HG03558 (cell line): ENCODE measurements around the gene G3BP1.
"Not testable (repeated sequence)": the region's sequence is repeated elsewhere in the genome, so short reads cannot be mapped to it uniquely, and the experiment has no call there.

Experiments used
- ATAC-seq: cut with Tn5 transposase; IDR thresholded peaks from one replicate; pipeline ENCODE4 v1.9.1; 2021; ENCODE audit warnings: moderate number of reproducible peaks; ENCODE audit not compliant: unreplicated experiment; ENCODE audit errors: extremely low read depth

G3BP1 gene

DNA sequence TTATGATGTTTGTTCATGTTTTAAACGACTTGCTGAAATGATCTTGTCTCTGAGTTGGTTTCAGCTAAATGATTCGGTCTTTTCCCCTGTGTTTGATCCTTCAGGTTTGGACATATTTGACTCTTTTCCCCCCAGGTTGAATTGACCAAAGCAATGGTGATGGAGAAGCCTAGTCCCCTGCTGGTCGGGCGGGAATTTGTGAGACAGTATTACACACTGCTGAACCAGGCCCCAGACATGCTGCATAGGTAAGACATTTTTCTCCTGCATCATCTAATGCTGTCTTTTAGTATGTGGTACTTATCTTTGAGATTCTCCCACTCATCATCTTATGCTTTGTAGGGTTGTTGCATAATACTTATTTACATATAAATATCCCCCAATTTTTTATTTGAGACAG lies 14.7 kb downstream of the G3BP1 start:
- no peak for ATAC-seq

DNA sequence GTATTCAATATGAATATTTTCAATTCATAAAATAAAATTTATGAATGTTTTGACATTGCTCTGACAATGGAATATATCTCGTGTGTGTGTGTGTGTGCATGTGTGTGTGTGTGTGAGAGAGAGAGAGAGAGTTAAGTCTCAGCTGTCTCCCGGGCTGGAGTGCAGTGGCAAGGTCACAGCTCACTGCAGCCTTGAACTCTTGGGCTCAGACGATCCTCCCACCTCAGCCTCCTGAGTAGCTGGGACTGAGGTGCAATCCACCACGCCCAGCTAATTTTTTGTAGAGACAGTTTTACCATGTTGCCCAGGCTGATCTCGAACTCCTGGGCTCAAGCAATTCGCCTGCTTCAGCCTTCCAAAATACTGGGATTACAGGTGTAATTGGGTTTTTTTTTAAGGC lies 16.1 kb downstream of the G3BP1 start:
- no peak for ATAC-seq

DNA sequence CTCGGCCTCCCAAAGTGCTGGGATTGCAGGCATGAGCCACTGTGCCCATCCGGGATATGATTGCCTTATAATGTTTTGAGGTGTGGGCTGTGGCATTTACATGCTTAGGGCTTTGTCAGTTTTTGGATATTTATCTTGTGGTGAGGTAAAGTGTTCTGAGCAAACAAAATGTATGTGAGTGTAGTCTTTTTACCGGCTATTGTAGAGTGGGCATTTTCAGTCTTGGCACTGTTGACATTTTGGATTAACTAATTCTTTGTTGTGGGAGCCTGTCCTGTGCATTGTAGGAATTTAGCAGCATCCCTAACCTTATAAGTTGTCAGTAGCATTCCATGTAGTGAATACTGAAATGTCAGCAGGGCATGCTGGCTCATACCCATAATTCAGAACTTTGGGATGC lies 21.6 kb downstream of the G3BP1 start:
- ATAC-seq: no peak

DNA sequence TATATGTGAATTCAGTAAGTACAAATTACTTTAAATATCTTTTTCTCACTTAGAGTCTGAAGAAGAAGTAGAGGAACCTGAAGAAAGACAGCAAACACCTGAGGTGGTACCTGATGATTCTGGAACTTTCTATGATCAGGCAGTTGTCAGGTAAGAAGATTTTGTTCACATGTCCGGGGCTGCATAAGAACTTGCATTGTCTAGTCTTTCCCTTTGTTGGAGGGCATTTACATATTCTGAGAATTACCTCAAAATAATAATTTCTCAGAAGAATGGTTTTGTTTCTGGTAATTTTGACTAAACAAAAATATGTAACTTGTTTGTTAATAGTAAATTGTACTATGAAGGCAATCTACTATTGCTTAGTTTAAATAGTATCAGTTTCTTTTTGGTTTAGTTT lies 23.7 kb downstream of the G3BP1 start:
- ATAC-seq: no peak

DNA sequence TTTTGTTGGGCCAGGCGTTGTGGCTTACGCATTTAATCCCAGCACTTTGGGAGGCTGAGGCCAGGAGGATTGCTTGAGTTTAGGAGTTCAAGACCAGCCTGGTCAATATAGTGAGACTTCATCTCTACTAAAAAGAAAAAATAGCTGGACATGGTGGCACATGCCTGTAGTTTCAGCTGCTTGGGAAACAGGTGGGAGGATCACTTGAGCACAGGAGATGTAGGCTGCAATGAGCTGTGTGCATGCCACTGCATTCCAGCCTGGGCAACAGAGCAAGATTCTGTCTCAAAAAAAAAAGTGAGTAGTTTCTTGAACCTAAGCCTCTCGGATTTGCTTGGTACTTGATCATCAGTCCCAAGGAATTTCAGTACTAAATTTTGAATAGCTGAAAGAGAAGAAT lies 26.9 kb downstream of the G3BP1 start:
- no peak for ATAC-seq

DNA sequence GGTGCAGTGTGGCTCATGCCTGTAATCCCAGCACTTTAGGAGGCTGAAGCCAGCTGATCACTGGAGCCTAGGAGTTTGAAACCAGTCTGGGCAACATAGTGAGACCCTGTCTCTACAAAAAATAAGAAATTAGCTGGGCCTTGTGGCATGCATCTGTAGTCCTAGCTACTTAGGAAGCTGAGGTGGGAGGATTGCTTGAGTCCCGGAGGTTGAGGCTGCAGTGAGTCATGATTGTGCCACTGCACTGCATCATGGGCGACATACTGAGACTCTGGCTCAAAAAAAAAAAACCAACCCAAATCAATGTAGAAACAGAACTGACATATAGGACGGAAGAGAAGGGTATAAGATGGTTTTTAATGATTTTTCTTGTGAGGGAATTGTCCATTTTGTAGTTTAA lies 27.7 kb downstream of the G3BP1 start:
- no peak for ATAC-seq

DNA sequence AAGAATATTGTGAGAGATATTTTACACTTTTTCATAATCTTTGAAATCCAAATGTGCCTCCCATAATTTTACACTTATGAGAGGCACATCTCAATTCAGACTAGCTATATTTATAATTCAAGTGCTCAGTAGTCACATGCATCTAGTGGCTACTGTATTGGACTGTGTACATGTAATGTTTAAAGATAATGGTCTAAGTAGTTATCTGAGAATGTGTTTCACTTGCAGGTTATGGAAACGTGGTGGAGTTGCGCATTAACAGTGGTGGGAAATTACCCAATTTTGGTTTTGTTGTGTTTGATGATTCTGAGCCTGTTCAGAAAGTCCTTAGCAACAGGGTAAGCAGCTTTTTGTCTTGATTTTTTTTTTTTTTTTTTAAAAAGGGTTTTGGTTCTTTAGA lies 28.8 kb downstream of the G3BP1 start:
- no peak for ATAC-seq

DNA sequence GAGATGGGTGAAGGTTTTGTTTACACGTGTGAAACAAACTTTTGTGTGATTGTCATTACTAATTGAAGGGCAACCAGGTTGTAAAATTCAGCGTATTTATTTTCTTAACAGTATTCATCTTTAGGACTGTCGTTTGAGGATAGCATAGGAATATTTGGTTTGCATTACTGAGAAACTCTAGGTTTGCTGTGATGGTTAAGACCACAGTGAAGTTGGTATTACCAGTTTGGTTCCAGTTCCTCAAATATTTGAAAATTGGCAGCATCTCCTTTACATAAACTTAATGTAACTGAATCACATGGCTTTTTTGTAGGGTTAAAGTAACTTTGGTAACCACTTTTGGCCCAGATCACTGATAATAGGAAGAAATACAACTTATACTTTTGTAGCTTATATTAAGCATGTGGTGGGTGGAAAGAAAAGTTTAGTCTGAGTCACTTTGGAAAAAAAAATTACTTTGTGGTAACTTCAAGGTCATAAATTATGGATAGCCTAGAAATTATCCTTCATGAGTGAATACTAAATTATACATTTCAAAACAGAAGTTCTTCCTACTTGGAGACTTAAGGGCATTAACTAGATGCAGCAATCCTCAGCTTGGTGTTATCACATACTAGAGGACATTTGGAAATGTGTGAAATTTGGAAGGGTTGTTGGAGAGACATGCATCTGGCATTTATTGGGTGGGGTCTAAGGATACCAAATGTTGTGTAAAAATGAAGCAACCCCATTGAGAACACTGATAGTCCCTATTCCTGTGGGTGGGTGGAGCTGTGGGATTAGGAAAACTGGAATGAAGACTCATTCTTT lies 33.9 kb downstream of the G3BP1 start:
- no peak for ATAC-seq

DNA sequence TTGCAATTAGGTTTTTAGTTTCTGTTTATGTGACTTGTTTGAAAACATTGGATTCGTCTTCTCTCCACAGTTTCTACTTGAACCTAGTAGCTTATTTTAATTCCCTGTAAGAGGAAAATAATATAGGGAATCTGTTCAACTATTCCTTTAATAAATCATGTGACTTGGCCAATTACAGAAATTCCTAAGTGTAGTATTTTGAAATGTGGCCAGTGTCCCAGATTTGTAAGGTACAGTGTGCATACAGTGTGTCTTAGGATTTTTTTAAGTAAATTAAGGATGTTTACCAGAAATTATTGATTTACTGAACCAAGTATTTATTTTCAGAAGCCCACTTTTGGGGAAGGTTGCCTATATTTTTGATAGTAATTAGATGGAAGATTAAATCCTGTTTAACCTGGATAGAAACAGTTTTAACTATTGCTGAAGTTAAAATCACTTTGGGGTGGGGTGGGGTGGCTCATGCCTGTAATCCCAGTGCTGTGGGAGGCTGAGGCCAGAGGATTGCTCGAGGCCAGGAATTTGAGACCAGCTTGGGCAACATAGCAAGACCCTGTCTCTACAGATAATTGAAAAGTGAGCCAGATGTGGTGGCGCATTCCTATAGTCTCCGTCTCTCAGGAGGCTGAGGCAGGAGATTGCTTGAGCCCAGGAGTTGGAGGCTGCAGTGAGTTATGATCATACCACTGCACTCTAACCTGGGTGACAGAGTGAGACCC lies 36.9 kb downstream of the G3BP1 start:
- no peak for ATAC-seq

DNA sequence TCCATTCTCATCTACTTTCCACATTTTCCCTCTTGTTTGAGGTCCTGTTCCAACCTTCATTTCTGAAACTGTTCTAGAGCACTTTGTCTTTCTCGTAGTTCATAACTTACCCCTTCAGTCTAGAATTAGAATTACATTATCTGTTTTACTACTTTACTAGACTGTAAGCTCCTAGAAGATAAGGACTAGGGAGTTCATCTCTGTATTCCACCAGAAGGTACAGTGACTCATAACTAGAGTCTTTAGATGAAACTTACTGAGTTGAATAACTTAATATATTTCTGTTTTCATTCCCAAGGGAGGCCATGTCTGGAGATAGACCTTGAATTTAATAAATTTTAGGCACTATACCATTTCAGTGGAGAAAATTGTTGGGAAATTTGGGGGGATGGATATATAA lies 38.7 kb downstream of the G3BP1 start:
- no peak for ATAC-seq

DNA sequence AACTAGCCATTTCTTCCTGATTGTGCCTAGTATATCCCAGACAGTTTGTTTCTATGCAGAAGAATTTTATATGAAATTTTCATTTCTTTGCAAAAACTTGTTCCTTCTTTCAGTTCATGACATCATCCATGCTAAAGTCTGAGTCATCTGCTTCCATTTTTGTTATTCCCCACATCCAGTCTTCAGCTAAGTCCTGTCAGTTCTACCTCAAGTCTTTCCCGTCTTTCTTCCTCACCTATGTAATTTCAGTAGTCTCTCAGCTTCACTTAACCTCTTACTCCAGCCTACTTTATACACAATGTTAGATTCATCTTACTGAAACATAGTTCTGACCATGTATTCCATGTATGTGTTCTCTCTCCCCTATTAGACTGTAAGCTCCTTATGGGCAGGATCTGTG lies 39.1 kb downstream of the G3BP1 start:
- ATAC-seq: no peak

DNA sequence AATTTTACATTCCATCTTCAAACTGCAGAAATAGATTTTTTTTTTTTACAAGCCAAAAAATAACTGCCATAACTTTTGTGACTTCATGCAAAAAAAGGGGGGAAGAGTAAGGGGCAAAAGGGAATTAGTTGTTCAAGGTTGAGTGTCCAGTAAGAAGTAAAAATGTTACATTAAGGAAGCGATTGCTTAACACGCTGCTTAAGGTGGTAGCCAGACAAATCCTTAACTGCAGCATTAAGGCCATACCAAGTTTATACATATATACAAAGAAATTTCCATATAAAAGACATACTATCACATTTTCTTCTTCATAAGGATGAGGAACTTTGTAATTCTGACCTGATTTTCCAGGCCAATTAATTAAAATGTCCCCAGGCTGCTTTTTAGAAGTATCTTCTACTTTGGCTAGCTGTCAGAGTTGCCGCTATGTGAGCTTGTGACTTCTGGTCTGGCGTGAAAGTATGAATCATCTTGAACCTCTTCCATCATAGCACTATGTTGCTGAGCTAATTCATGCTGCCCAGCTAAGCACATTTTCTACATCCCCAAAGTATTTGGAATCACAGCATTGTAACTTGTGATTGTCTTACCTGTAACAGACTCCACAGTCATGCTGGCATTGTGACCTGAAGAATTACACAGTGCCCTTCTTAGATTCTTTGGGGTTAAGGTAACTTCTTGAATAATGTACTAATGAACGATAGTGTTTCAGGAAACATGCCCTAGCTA lies 40.0 kb downstream of the G3BP1 start:
- no peak for ATAC-seq

DNA sequence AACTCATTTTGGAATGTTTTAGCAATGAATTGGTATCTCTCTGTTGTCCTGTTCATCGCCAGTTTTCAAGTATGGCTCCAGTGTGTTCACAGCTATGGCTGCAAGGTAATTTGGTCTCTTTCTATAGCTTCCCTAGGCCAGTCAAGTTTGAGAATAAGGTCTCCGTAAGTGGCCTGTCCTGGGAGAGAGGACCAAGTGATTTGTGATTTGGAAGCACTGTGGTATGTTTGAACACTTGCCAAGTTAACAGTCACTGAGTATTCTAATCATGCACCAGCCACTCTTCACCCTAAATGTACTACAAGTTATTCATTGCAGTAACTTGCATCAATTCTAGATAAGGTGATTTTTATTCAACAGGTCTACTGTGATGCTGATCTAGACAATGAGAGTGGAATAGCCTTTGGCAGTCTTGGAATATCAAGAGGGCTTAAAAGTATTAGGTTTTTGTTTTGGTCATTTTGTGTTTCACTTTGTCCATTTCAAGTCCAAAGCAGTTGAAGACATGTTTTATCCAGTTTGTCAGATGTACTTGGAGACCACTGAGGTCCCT lies 41.1 kb downstream of the G3BP1 start:
- no peak for ATAC-seq

DNA sequence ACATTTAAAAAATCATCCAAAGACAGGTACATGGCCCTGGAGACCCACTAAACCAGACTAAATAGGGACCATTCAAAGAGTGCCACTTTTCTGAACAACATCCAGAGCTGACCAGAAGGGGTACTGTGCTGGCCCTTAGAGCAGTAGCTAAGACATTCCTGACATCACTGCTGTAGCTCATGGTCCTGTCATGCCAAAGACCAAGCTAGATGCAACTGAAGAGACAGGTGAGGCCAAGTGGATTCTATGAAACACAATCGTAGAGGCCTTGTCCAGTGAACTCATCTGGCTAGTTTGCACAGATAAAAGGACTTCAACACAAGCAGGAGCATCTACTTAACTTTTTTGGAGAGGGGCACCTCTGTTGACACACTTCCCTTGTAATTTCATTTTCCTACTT lies 43.3 kb downstream of the G3BP1 start:
- no peak for ATAC-seq

DNA sequence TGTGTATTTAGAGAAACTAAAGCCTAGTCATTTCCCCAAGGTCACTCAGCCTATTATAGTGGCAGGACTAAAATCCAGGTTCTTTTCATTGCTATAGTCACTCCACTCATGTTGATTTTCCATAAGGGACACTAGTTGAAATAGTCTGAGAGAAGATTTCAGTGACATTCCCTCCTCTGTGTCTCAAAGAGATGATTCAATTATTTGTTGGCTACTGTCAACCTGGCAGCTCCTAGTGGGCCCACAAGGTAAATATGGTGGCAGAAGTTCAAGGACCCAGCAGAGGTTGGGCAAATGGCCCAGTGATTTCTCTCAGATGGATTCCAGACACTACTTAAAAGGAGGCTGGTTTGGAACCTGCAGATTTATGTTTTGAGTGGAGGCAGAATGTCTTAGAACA lies 48.1 kb downstream of the G3BP1 start:
- ATAC-seq: no peak

DNA sequence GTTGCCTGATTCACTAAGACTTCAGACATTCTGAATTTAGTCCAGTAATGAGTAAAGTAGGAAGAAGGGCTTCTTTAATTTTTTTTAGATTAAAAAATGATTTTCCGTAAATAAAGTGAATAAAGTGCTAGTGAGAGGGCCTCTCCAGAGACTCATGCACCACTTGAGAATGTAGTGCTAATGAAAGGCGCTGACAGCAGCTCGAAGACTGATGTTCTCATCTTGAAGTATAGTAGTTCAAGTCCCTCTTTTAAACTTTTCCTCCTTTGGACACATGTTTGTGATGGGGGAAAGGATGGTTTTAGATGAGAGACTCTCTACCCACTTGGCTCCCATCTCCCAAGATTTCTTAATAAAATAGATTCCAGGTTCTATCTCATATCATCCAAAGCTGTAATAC lies 48.5 kb downstream of the G3BP1 start:
- ATAC-seq: no peak

DNA sequence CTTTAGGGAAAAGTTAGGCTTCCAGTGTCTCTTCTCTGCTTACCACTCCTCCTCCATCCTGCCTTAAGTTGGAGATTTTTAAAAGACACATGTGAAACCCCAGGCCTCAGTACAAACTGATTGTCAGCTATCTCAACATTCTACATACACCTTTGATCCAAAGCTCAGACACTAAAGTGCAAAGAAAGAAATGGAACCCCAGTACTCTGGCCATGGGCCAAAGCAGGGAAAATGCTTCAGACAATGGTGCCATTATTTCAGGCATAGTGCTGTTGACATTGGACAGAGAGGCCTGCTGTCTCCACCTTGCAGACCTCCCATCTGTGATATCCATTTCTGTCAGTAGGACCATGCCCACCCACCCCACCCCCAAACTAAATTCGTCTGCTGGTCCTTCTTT lies 49.1 kb downstream of the G3BP1 start:
- no peak for ATAC-seq

DNA sequence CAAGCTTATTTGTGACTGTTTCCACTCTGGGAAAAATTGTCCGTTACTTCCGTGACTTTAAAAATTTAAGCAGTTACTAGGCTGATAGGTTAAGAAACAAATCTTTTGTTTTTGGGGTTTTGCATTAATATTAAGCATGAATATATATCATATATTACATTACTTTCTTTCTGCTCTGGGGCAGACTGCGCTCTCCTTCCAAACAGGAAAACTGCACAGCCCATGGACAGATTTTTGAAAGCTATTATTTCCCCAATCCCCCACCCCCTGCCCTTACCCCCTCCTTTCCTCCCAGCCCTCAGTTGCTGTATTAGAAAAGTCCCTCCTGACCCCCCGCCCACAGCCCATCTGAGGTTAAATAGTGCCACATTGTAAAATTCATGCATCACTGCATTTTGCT lies 50.4 kb downstream of the G3BP1 start:
- ATAC-seq: no peak

DNA sequence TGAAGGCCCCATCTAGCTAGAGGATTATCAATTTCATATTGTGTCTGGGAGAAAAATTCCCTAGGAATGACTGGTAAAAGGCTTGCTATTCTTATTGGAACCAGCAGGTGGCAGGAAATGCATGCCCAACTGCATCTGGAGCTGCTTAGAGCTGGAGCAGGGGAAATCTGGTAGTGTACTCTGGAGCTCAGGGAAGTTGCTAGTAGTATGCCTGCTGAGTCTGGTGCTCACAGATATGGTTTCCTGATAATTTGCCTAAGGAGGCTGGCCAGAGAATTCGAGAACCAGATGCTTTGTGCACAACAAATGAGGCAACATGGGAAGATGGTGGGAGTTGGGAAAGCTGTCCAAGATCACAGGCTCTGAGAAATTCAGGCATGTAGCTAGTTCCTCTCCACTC lies 53.7 kb downstream of the G3BP1 start:
- no peak for ATAC-seq

DNA sequence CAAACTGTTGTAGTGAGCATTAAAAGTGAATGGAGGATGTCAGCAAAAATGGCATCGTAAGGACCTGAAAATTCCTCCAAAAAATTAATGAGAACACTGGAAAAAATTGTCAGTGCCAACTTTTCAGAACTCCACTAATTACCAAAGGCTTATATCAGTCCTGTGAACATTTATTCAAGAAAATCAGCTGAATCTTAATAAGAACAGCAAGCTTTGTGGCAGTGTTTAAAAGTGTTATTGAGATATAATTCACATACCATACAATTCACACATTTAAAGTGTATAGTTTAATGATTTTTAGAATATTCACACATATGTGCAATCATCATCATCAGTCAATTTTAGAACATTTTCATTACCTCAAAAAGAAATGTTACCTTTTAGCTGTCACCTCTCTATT lies 57.6 kb downstream of the G3BP1 start:
- no peak for ATAC-seq

DNA sequence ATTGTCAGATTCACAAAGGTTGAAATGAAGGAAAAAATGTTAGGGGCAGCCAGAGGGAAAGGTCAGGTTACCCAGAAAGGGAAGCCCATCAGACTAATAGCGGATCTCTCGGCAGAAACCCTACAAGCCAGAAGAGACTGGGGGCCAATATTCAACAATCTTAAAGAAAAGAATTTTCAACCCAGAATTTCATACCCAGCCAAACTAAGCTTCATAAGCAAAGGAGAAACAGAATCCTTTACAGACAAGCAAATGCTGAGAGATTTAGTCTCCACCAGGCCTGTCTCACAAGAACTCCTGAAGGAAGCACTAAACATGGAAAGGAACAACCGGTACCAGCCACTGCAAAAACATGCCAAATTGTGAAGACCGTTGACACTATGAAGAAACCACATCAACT lies 61.1 kb downstream of the G3BP1 start:
- ATAC-seq: not testable (repeated sequence)
